Prostate gland (tissue), 2 donors: ENCODE measurements around the gene LIN9. TPM values are rescaled to one million over a fixed set of nuclear protein-coding genes. Genes with fewer than 3 reads are reported as not detected.
"Not testable (repeated sequence)": the region's sequence is repeated elsewhere in the genome, so short reads cannot be mapped to it uniquely, and the experiment has no call there.

Source experiments
- DNase-seq: peaks from one replicate; pipeline ENCODE4 v3.0.0-alpha.2; 2019; ENCODE audit warnings: low spot score
- H3K27ac ChIP-seq, 2 donors: fragments of 200-600 bp; sonication (generic); 2 replicates each; pipeline ENCODE4 v1.5.1; 2017 to 2019
- H3K27me3 ChIP-seq: fragments of 200-600 bp; sonication (generic); replicated peaks from 2 replicates; pipeline ENCODE4 v1.5.1; 2019; ENCODE audit not compliant: insufficient read depth
- H3K36me3 ChIP-seq, 2 donors: fragments of 200-600 bp; sonication (generic); 1 replicate in 1 of 2; 2 replicates in 1 of 2; pipeline versions ENCODE4 v1.5.1 to v1.8.1; 2017 to 2019
- H3K4me1 ChIP-seq: fragments of 200-600 bp; sonication (generic); replicated peaks from 2 replicates; pipeline ENCODE4 v1.5.1; 2019
- H3K4me3 ChIP-seq, 2 donors: fragments of 200-600 bp; sonication (generic); 2 replicates each; pipeline ENCODE4 v1.5.1; 2017 to 2019
- H3K9me3 ChIP-seq: fragments of 200-600 bp; sonication (generic); 2 replicates; pipeline ENCODE4 v1.5.1; 2017
- POLR2A ChIP-seq: fragments of 450-650 bp; IDR thresholded peaks from one replicate; pipeline ENCODE4 v1.6.1; 2016; ENCODE audit warnings: antibody characterized with exemption, mild to moderate bottlenecking
- POLR2AphosphoS5 ChIP-seq: sonication (generic); formaldehyde crosslinking; IDR thresholded peaks from one replicate; pipeline ENCODE4 v1.6.1; 2017; ENCODE audit warnings: antibody characterized with exemption
- WGBS: methylation state at CpG from one replicate; pipeline ENCODE4 v1.1.5; 2018; 5-methylcytosine and 5-hydroxymethylcytosine counted together
- intact Hi-C: fragments of 100-400 bp; cut with DNase I; formaldehyde crosslinking; loops from one replicate; pipeline ENCODE4 v1.14.2; 2022
- total RNA-seq, 2 donors: library from RNA; depleted of rRNA; stranded (reverse); fragments of >200 nt; gene quantifications; one replicate each; pipeline ENCODE4 v1.1.0, GENCODE V29; 2016
- TF ChIP-seq, protein P1 (sequence below), 4 experiments: fragments of 200-600 bp in 2 of 4; fragments of 450-650 bp in 2 of 4; sonication (generic) in 2 of 4; IDR thresholded peaks; 1 replicate in 3 of 4; 2 replicates in 1 of 4; pipeline ENCODE4 v1.5.1; 2016 to 2019; ENCODE audit warnings: antibody characterized with exemption in 4 of 4, mild to moderate bottlenecking in 2 of 4, moderate library complexity in 2 of 4

LIN9 gene
- total RNA-seq, 2 donors from 2014 or later = 3.9 to 8.0 TPM

DNA sequence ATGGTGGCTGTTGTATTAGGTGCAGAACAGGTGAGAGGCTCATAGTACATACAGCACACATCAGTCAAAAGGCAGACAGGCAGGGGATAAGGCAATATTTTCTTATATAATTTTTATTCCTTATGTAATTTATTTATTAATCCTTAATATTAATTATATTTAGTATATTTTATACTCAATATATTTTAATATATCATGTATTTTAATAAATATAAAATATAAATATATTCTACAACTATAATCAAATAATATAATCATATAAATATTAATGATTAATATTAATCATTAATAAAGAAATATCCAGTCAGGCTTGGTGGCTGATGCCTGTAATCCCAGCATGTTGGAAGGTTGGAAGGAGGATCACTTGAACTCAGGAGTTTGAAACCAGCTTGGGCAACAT lies 104.8 kb downstream of the LIN9 start:
- TF ChIP-seq, protein P1, sequence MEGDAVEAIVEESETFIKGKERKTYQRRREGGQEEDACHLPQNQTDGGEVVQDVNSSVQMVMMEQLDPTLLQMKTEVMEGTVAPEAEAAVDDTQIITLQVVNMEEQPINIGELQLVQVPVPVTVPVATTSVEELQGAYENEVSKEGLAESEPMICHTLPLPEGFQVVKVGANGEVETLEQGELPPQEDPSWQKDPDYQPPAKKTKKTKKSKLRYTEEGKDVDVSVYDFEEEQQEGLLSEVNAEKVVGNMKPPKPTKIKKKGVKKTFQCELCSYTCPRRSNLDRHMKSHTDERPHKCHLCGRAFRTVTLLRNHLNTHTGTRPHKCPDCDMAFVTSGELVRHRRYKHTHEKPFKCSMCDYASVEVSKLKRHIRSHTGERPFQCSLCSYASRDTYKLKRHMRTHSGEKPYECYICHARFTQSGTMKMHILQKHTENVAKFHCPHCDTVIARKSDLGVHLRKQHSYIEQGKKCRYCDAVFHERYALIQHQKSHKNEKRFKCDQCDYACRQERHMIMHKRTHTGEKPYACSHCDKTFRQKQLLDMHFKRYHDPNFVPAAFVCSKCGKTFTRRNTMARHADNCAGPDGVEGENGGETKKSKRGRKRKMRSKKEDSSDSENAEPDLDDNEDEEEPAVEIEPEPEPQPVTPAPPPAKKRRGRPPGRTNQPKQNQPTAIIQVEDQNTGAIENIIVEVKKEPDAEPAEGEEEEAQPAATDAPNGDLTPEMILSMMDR (IDR thresholded peaks at IDR 0.05) = no peak
- TF ChIP-seq POLR2AphosphoS5 = no peak
- no peak for TF ChIP-seq POLR2A
- no peaks in the 10 kb centered on the region for H3K36me3 ChIP-seq
- no peaks in the 10 kb centered on the region for H3K9me3 ChIP-seq
- no peak for DNase-seq
- H3K27ac ChIP-seq = no peak overlapping the region
- intact Hi-C loops = no loop called here
- no peaks in the 10 kb centered on the region for H3K27me3 ChIP-seq
- no peaks in the 10 kb centered on the region for H3K4me1 ChIP-seq
- H3K4me3 ChIP-seq = no peak overlapping the region

DNA sequence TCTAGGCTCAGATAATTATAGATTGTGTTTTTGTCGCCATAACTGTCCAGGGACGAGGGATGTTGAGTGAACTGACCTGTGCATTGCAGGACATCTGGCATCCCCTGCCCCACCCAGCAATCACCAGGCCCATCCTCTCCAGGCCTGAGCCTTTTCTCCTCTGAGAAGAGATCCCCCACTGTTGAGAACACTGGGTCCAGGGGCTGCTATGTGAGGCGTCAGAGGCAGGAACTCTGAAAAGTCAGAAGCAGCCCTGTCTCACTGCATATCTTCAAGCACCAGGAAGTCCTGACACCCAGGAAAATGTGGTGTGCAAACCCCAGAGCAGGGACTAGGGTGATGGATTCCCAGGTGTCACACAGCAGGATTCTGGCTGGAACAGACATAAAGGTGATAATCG lies 105.3 kb downstream of the LIN9 start:
- Histone ChIP-seq H3K36me3 (no peaks in the 10 kb centered on the region), H3K9me3 (no peaks in the 10 kb centered on the region), H3K4me1 (no peaks in the 10 kb centered on the region), H3K4me3 (no peak overlapping the region), H3K27me3 (no peaks in the 10 kb centered on the region), H3K27ac (no peak overlapping the region)
- intact Hi-C loops = no loop called here
- DNase-seq = no peak
- WGBS = 89% methylated on average over 4 of the region's 4 CpGs
- TF ChIP-seq POLR2AphosphoS5 (no peak), POLR2A (no peak)
- TF ChIP-seq, protein P1 (IDR thresholded peaks at IDR 0.05) = no peak

DNA sequence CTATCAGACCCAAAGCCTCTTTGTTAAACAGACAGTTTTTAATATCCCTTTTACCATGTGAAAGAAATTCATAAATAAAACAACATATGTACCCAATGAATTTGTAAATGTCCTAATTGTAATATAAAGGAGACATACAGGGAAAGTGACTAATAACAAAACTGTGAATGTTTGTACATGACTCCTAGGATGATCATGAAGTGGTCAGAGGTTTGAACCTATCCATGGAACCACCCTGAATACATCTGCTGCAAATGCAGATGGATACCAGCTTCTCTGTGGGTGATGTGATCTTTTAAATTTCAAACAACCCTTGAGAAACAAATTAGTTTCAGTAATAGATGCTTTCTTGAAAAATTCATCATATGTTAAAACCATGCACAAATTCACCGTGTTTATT lies 105.7 kb downstream of the LIN9 start:
- Histone ChIP-seq H3K27me3 (no peaks in the 10 kb centered on the region), H3K4me3 (no peak overlapping the region), H3K4me1 (no peaks in the 10 kb centered on the region), H3K9me3 (no peaks in the 10 kb centered on the region), H3K27ac (no peak overlapping the region), H3K36me3 (no peaks in the 10 kb centered on the region)
- DNase-seq = no peak
- intact Hi-C loops = no loop called here
- 84% methylated on average over 1 of the region's 1 CpG for WGBS
- TF ChIP-seq, protein P1 (IDR thresholded peaks at IDR 0.05) = no peak
- TF ChIP-seq POLR2AphosphoS5 (no peak), POLR2A (no peak)

DNA sequence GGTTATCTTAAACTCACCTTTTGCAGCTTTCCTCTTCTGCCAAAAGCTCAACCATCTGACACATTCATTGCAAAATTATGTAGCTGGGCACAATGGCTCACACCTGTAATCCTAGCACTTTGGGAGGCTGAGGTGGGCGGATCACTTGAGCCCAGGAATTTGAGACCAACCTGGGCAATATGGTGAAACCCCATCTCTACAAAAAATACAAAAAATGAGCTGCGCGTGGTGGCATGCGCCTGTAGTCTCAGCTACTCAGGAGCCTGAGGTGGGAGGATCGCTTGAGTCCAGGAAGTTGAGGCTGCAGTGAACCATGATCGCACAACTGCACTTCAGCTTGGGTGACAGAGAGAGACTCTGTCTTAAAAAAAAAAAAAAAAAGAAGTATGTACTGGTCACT lies 106.3 kb downstream of the LIN9 start:
- H3K36me3 ChIP-seq, H3K9me3 ChIP-seq, H3K27me3 ChIP-seq, intact Hi-C loops, H3K4me1 ChIP-seq, H3K27ac ChIP-seq, DNase-seq, H3K4me3 ChIP-seq: not testable (repeated sequence)
- WGBS = 80% methylated on average over 6 of the region's 6 CpGs

DNA sequence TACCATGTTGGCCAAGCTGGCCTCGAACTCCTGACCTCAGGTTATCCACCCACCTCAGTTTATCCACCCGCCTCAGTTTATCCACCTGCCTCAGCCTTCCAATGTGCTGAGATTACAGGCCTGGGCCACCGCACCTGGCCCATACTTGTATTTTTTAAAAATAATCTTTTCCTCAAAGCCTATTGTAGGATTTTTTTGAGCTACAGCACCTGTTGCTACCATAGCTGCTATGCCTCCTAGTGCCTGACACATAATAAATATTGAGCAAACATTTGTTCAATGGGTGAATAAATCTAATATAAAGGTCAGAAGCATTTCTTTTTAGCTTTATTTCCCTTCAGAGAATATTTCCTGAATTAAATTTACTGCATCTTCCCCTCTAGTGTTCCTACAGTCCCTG lies 106.7 kb downstream of the LIN9 start:
- no peak overlapping the region for H3K27ac ChIP-seq
- 87% methylated on average over 3 of the region's 3 CpGs for WGBS
- intact Hi-C loops = no loop called here

More for the DNA sequence above, 106.7 kb downstream of the LIN9 start:
- no peaks in the 10 kb centered on the region for H3K9me3 ChIP-seq
- H3K4me1 ChIP-seq = no peaks in the 10 kb centered on the region
- no peak for DNase-seq
- H3K36me3 ChIP-seq = no peaks in the 10 kb centered on the region
- TF ChIP-seq, protein P1 (IDR thresholded peaks at IDR 0.05) = no peak
- TF ChIP-seq POLR2AphosphoS5 (no peak), POLR2A (no peak)
- H3K4me3 ChIP-seq = no peak overlapping the region
- no peaks in the 10 kb centered on the region for H3K27me3 ChIP-seq
